HepG2 (cell line): ENCODE data around the gene MYL11. TPM values are rescaled to one million over a fixed set of nuclear protein-coding genes. Genes with fewer than 3 reads are reported as not detected.

Experiments
- ATF1 ChIP-seq: IDR thresholded peaks from 2 replicates; pipeline ENCODE4 v1.6.1; 2016; ENCODE audit warnings: mild to moderate bottlenecking, control low read depth
- FOXP1 ChIP-seq, 2 experiments: fragments of 450-650 bp in 1 of 2; IDR thresholded peaks; 2 replicates each; pipeline ENCODE4 v1.6.1; 2017 to 2018; ENCODE audit warnings: antibody characterized with exemption in 1 of 2
- HNF4A ChIP-seq: sonication (generic); formaldehyde crosslinking; IDR thresholded peaks from 2 replicates; pipeline ENCODE4 v1.4.0; 2020; ENCODE audit warnings: missing genetic modification reagents
- KAT8 ChIP-seq: IDR thresholded peaks from 2 replicates; pipeline ENCODE4 v1.6.1; 2016; ENCODE audit warnings: missing genetic modification reagents, missing compliant biosample characterization
- NONO ChIP-seq, 2 experiments: fragments of 450-650 bp in 1 of 2; sonication (generic) in 1 of 2; formaldehyde crosslinking in 1 of 2; IDR thresholded peaks in 1 of 2; conservative IDR thresholded peaks in 1 of 2; 2 replicates each; pipeline versions ENCODE4 v1.6.1 to v1.8.0; 2017 to 2022; ENCODE audit warnings: mild to moderate bottlenecking in 1 of 2, missing genetic modification reagents in 1 of 2, moderate library complexity in 1 of 2
- POLR2A ChIP-seq, 2 experiments: IDR thresholded peaks; 2 replicates each; pipeline ENCODE4 v1.6.1; 2011; ENCODE audit warnings: low read depth in 2 of 2, low read length in 2 of 2, mild to moderate bottlenecking in 1 of 2, moderate library complexity in 1 of 2; ENCODE audit not compliant: insufficient read depth in 1 of 2
- RAD51 ChIP-seq: fragments of 450-650 bp; IDR thresholded peaks from 2 replicates; pipeline ENCODE4 v1.6.1; 2016; ENCODE audit warnings: borderline replicate concordance
- RCOR2 ChIP-seq: IDR thresholded peaks from 2 replicates; pipeline ENCODE4 v1.6.1; 2016; ENCODE audit warnings: missing biosample characterization, missing genetic modification reagents
- RORA ChIP-seq: sonication (generic); formaldehyde crosslinking; IDR thresholded peaks from 2 replicates; pipeline ENCODE4 v1.5.0; 2020; ENCODE audit warnings: mild to moderate bottlenecking, missing genetic modification reagents, moderate library complexity
- SP4 ChIP-seq: sonication (generic); formaldehyde crosslinking; IDR thresholded peaks from 2 replicates; pipeline ENCODE4 v1.8.1; 2023; ENCODE audit warnings: mild to moderate bottlenecking, missing genetic modification reagents
- TOE1 ChIP-seq: sonication (generic); formaldehyde crosslinking; IDR thresholded peaks from 2 replicates; pipeline ENCODE4 v1.4.0; 2020; ENCODE audit warnings: mild to moderate bottlenecking, missing genetic modification reagents
- YEATS2 ChIP-seq: sonication (generic); formaldehyde crosslinking; IDR thresholded peaks from 2 replicates; pipeline ENCODE4 v1.4.0; 2020; ENCODE audit warnings: missing genetic modification reagents, borderline replicate concordance
- ZFP1 ChIP-seq: IDR thresholded peaks from 2 replicates; pipeline ENCODE4 v1.6.1; 2016
- ZNF230 ChIP-seq: sonication (generic); formaldehyde crosslinking; IDR thresholded peaks from 2 replicates; pipeline ENCODE4 v1.4.0; 2020; ENCODE audit warnings: mild to moderate bottlenecking, missing genetic modification reagents
- ZNF335 ChIP-seq: sonication (generic); formaldehyde crosslinking; IDR thresholded peaks from 2 replicates; pipeline ENCODE4 v1.4.0; 2020; ENCODE audit warnings: missing genetic modification reagents
- ZNF350 ChIP-seq: sonication (generic); formaldehyde crosslinking; IDR thresholded peaks from 2 replicates; pipeline ENCODE4 v1.4.0; 2020; ENCODE audit warnings: mild to moderate bottlenecking, low read depth, missing genetic modification reagents, borderline replicate concordance
- ZNF572 ChIP-seq: sonication (generic); formaldehyde crosslinking; IDR thresholded peaks from 2 replicates; pipeline ENCODE4 v1.5.1; 2020; ENCODE audit warnings: mild to moderate bottlenecking, missing genetic modification reagents
- ZNF598 ChIP-seq: sonication (generic); formaldehyde crosslinking; IDR thresholded peaks from 2 replicates; pipeline ENCODE4 v1.5.1; 2020; ENCODE audit warnings: mild to moderate bottlenecking, missing genetic modification reagents, borderline replicate concordance
- polyA plus RNA-seq, 8 experiments: library from polyadenylated mRNA; depleted of rRNA in 3 of 8; stranded (reverse) in 7 of 8; unstranded in 1 of 8; fragments of >200 nt; fragmentation: Illumina TruSeq in 4 of 8; extraction: Trizol in 4 of 8; gene quantifications; 2 replicates each; pipeline versions ENCODE4 v1.2.1 to v1.2.3, GENCODE V29; 2011 to 2016; ENCODE audit warnings: low read depth in 4 of 8, missing spikeins in 1 of 8, mixed read lengths in 1 of 8; ENCODE audit not compliant: insufficient read depth in 1 of 8
- total RNA-seq, 5 experiments: library from RNA; depleted of rRNA; stranded (reverse); fragments of >200 nt; fragmentation: Illumina TruSeq; extraction: Trizol; gene quantifications; 2 replicates each; pipeline ENCODE4 v1.2.3, GENCODE V29; 2016; ENCODE audit warnings: low read depth in 1 of 5
- TF ChIP-seq, protein P1 (sequence below): IDR thresholded peaks from 2 replicates; pipeline ENCODE4 v1.6.1; 2016
- TF ChIP-seq, protein P2 (sequence below): sonication (generic); formaldehyde crosslinking; IDR thresholded peaks from 2 replicates; pipeline ENCODE4 v1.8.0; 2022; ENCODE audit warnings: missing genetic modification reagents, mild to moderate bottlenecking, borderline replicate concordance
- TF ChIP-seq, protein P3 (sequence below): sonication (generic); formaldehyde crosslinking; IDR thresholded peaks from 2 replicates; pipeline ENCODE4 v1.8.0; 2023; ENCODE audit warnings: mild to moderate bottlenecking, missing genetic modification reagents
- TF ChIP-seq, protein P4 (sequence below): sonication (generic); formaldehyde crosslinking; IDR thresholded peaks from 2 replicates; pipeline ENCODE4 v1.5.1; 2020; ENCODE audit warnings: mild to moderate bottlenecking, missing genetic modification reagents, moderate library complexity

Gene MYL11
- total and polyA plus RNA-seq, 2 of the 13 experiments (the other 11 are each of a cell fraction or from before 2014, with no cell fraction given), result not detected

DNA sequence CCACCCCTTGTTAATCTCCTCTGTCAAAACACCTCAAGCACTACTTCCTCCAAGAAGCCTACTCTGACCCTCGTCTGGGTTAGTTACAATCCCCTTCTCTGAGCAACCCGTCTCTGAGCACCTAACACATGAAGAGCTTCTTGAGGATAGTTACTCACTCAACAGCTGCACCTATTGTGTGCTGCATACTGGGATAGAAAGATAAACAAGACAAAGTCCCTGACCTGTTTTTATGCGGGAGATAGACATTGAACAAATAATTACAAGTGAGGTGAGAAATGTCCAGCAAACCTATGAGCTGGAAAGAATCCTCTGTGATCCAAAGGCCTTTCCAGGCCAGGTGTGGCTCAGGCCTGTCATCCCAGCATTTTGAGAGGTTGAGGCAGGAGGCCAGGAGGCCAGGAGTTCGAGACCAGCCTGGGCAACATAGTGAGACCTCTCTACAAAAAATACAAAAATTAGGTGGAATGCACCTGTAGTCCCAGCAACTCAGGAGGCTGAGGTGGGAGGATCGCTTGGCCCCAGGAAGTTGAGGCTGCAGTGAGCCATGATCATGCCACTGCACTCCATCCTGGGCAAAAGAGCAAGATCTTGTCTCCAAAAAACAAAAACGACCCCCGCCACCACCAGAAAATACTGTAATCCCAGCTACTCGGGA, 27.3 kb downstream of the MYL11 start (continued):
- TF ChIP-seq, protein P1, sequence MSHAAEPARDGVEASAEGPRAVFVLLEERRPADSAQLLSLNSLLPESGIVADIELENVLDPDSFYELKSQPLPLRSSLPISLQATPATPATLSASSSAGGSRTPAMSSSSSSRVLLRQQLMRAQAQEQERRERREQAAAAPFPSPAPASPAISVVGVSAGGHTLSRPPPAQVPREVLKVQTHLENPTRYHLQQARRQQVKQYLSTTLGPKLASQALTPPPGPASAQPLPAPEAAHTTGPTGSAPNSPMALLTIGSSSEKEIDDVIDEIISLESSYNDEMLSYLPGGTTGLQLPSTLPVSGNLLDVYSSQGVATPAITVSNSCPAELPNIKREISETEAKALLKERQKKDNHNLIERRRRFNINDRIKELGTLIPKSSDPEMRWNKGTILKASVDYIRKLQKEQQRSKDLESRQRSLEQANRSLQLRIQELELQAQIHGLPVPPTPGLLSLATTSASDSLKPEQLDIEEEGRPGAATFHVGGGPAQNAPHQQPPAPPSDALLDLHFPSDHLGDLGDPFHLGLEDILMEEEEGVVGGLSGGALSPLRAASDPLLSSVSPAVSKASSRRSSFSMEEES (CRISPR knock-in tag), result peak; percentile 49; the same call in 1 of the 2 replicates
- peak; percentile 28; the same call in 1 of the 2 replicates for TF ChIP-seq YEATS2 (CRISPR knock-in tag)
- TF ChIP-seq TOE1 (CRISPR knock-in tag), result peak; percentile 65; the same call in 1 of the 2 replicates
- peak; percentile 46; the same call in 1 of the 2 replicates for TF ChIP-seq ZFP1 (CRISPR knock-in tag)
- TF ChIP-seq ZNF350 (CRISPR knock-in tag), result 0 out of 2 replicates have a peak, but pooled peaks have one; percentile 17
- peak; percentile 89 for TF ChIP-seq HNF4A (CRISPR knock-in tag)
- TF ChIP-seq ATF1 (CRISPR knock-in tag), result peak; percentile 47; the same call in 1 of the 2 replicates
- peak; percentile 78; the same call in 1 of the 2 replicates for TF ChIP-seq ZNF335
- TF ChIP-seq, protein P2, sequence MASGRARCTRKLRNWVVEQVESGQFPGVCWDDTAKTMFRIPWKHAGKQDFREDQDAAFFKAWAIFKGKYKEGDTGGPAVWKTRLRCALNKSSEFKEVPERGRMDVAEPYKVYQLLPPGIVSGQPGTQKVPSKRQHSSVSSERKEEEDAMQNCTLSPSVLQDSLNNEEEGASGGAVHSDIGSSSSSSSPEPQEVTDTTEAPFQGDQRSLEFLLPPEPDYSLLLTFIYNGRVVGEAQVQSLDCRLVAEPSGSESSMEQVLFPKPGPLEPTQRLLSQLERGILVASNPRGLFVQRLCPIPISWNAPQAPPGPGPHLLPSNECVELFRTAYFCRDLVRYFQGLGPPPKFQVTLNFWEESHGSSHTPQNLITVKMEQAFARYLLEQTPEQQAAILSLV (CRISPR knock-in tag), result 0 out of 2 replicates have a peak, but pooled peaks have one; percentile 18
- TF ChIP-seq SP4, result peak; percentile 53; the same call in 1 of the 2 replicates
- TF ChIP-seq RORA (CRISPR knock-in tag), result peak; percentile 95
- 0 out of 2 replicates have a peak, but pooled peaks have one; percentile 23 for TF ChIP-seq FOXP1 (IDR thresholded peaks at IDR 0.05)
- TF ChIP-seq FOXP1 (CRISPR knock-in tag; IDR thresholded peaks at IDR 0.05), result peak; percentile 92
- TF ChIP-seq POLR2A (IDR thresholded peaks at IDR 0.05; ENCODE audit: insufficient read depth in 1 of 2, low read depth in 2 of 2, low read length in 2 of 2), result peak; percentile 40 to 71; a peak in 3 of 4 replicates
- TF ChIP-seq, protein P3, sequence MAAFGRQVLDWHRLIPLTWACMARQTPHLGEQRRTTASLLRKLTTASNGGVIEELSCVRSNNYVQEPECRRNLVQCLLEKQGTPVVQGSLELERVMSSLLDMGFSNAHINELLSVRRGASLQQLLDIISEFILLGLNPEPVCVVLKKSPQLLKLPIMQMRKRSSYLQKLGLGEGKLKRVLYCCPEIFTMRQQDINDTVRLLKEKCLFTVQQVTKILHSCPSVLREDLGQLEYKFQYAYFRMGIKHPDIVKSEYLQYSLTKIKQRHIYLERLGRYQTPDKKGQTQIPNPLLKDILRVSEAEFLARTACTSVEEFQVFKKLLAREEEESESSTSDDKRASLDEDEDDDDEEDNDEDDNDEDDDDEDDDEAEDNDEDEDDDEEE (CRISPR knock-in tag), result peak; percentile 31; the same call in 1 of the 2 replicates
- TF ChIP-seq RCOR2 (CRISPR knock-in tag), result peak; percentile 100
- TF ChIP-seq ZNF572 (CRISPR knock-in tag), result peak; percentile 39; the same call in 1 of the 2 replicates
- TF ChIP-seq KAT8 (CRISPR knock-in tag), result peak; percentile 64
- peak; percentile 67; the same call in 1 of the 2 replicates for TF ChIP-seq ZNF598
- TF ChIP-seq ZNF230, result peak; percentile 66; the same call in 1 of the 2 replicates
- no peak for TF ChIP-seq NONO (IDR thresholded peaks at IDR 0.05)
- peak; percentile 31; the same call in 1 of the 2 replicates for TF ChIP-seq NONO (CRISPR knock-in tag; conservative IDR thresholded peaks at IDR 0.05)
- TF ChIP-seq, protein P4, sequence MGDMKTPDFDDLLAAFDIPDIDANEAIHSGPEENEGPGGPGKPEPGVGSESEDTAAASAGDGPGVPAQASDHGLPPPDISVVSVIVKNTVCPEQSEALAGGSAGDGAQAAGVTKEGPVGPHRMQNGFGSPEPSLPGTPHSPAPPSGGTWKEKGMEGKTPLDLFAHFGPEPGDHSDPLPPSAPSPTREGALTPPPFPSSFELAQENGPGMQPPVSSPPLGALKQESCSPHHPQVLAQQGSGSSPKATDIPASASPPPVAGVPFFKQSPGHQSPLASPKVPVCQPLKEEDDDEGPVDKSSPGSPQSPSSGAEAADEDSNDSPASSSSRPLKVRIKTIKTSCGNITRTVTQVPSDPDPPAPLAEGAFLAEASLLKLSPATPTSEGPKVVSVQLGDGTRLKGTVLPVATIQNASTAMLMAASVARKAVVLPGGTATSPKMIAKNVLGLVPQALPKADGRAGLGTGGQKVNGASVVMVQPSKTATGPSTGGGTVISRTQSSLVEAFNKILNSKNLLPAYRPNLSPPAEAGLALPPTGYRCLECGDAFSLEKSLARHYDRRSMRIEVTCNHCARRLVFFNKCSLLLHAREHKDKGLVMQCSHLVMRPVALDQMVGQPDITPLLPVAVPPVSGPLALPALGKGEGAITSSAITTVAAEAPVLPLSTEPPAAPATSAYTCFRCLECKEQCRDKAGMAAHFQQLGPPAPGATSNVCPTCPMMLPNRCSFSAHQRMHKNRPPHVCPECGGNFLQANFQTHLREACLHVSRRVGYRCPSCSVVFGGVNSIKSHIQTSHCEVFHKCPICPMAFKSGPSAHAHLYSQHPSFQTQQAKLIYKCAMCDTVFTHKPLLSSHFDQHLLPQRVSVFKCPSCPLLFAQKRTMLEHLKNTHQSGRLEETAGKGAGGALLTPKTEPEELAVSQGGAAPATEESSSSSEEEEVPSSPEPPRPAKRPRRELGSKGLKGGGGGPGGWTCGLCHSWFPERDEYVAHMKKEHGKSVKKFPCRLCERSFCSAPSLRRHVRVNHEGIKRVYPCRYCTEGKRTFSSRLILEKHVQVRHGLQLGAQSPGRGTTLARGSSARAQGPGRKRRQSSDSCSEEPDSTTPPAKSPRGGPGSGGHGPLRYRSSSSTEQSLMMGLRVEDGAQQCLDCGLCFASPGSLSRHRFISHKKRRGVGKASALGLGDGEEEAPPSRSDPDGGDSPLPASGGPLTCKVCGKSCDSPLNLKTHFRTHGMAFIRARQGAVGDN, result peak; percentile 23; the same call in 1 of the 2 replicates
- no peak for TF ChIP-seq RAD51
